ENCODE measurements around the gene MTPN.

DNA sequence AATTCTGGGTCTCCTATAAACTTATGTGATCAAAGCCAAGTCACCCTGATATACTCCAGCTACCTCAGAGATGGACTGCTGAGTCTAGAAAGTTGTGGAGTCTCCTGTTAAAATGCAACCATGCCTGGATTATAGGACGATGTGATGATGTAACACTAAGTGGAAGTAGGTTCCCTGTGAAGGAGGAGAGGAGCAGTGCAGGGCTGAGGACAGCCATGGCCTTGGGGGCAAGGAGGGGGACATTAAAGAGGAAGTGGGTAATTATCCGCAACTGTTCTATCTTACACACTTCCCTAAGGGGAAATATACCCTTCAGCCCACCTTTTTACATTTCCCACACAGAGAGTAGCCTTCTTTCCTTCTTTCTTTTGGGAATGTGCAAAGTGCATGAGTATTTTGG lies 63.8 kb downstream of the MTPN start:
- TF ChIP-seq CTCF (conservative IDR thresholded peaks at IDR 0.05 in 1 of 2, IDR thresholded peaks at IDR 0.05 in 1 of 2; ENCODE audit: low read depth in 1 of 2, low read length in 2 of 2): no peak
- TF ChIP-seq EZH2 (IDR thresholded peaks at IDR 0.05; ENCODE audit: low read length, missing control alignments): no peak

All from fibroblast of lung (primary cell).